Measurements from ENCODE around the gene NLRC5.
"Not testable (repeated sequence)": the region's sequence is repeated elsewhere in the genome, so short reads cannot be mapped to it uniquely, and the experiment has no call there.

Gene NLRC5

GRCh38 chr16:57087003-57087402 is 97.6 kb downstream of the NLRC5 start:
- DNase-seq, result no peak

GRCh38 chr16:57089406-57089805 is 100.0 kb downstream of the NLRC5 start:
- DNase-seq, result no peak

GRCh38 chr16:57091200-57091974 is 102.0 kb downstream of the NLRC5 start:
- DNase-seq, result no peak

- no peak for DNase-seq
Measured at GRCh38 chr16:57091975-57092785, 102.8 kb downstream of the NLRC5 start, which contains the start of gene CPNE2. CPNE2 (plus strand) TSS chr16:57092583; CDS start chr16:57110743, 18,160 bp downstream.

- DNase-seq, result no peak
Measured at GRCh38 chr16:57092786-57093411, 103.5 kb downstream of the NLRC5 start.

GRCh38 chr16:57093666-57094564 is 104.6 kb downstream of the NLRC5 start:
- no peak for DNase-seq

GRCh38 chr16:57094911-57095310 is 105.6 kb downstream of the NLRC5 start:
- no peak for DNase-seq

- no peak for DNase-seq
Measured at GRCh38 chr16:57096192-57096591, 106.8 kb downstream of the NLRC5 start.

- DNase-seq, result no peak
Measured at GRCh38 chr16:57096793-57097192, 107.4 kb downstream of the NLRC5 start.

- no peak for DNase-seq
Measured at GRCh38 chr16:57098188-57098841, 109.0 kb downstream of the NLRC5 start.

GRCh38 chr16:57099965-57100364 is 110.6 kb downstream of the NLRC5 start:
- DNase-seq, result not testable (repeated sequence)

GRCh38 chr16:57100445-57100844 is 111.1 kb downstream of the NLRC5 start:
- DNase-seq, result no peak

GRCh38 chr16:57102888-57103851 is 113.8 kb downstream of the NLRC5 start:
- no peak for DNase-seq

GRCh38 chr16:57104706-57105105 is 115.3 kb downstream of the NLRC5 start:
- no peak for DNase-seq

- DNase-seq, result no peak
Measured at GRCh38 chr16:57105184-57105583, 115.8 kb downstream of the NLRC5 start.

GRCh38 chr16:57106767-57107166 is 117.4 kb downstream of the NLRC5 start:
- DNase-seq, result no peak

GRCh38 chr16:57107321-57107922 is 118.1 kb downstream of the NLRC5 start:
- DNase-seq, result no peak

- DNase-seq, result no peak
Measured at GRCh38 chr16:57108432-57108831, 119.1 kb downstream of the NLRC5 start.

GRCh38 chr16:57109259-57110105 is 120.1 kb downstream of the NLRC5 start:
- DNase-seq, result not testable (repeated sequence)

Data from NCI-H510A (cell line).